DOHH2 (cell line): Measurements from ENCODE around the gene HRH1.

Experiments
- H3F3A ChIP-seq: fragments of 200-600 bp; sonication (generic), shearing (Covaris generic); 2 replicates; pipeline ENCODE4 v1.6.0; 2016; ENCODE audit warnings: antibody characterized with exemption, mild to moderate bottlenecking; ENCODE audit not compliant: control insufficient read depth, insufficient read depth
- H3K27ac ChIP-seq: fragments of 200-600 bp; sonication (generic); 2 replicates; pipeline ENCODE4 v1.5.1; 2014; ENCODE audit warnings: low read depth, mild to moderate bottlenecking, low read length, moderate library complexity
- H3K27me3 ChIP-seq: fragments of 200-600 bp; sonication (generic); 2 replicates; pipeline ENCODE4 v1.6.1; 2014; ENCODE audit warnings: mild to moderate bottlenecking, low read length, mixed read lengths; ENCODE audit not compliant: control insufficient read depth
- H3K36me3 ChIP-seq: fragments of 200-600 bp; sonication (generic); 2 replicates; pipeline ENCODE4 v1.6.1; 2014; ENCODE audit warnings: mild to moderate bottlenecking, low read length, moderate library complexity, mixed read lengths; ENCODE audit not compliant: control insufficient read depth
- H3K4me1 ChIP-seq: fragments of 200-600 bp; sonication (generic); 2 replicates; pipeline ENCODE4 v1.6.1; 2014; ENCODE audit warnings: mild to moderate bottlenecking, low read length, mixed read lengths; ENCODE audit not compliant: control insufficient read depth
- H3K4me2 ChIP-seq: fragments of 200-600 bp; sonication (generic); 2 replicates; pipeline ENCODE4 v1.6.0; 2014; ENCODE audit warnings: mild to moderate bottlenecking, low read length, moderate library complexity
- H3K4me3 ChIP-seq: fragments of 200-600 bp; sonication (generic); 2 replicates; pipeline ENCODE4 v1.5.1; 2014; ENCODE audit warnings: mild to moderate bottlenecking, low read length, mixed read lengths
- H3K79me2 ChIP-seq: fragments of 200-600 bp; sonication (generic); 2 replicates; pipeline ENCODE4 v1.6.1; 2014; ENCODE audit warnings: mild to moderate bottlenecking, low read length, mixed read lengths; ENCODE audit not compliant: control insufficient read depth
- H3K9me2 ChIP-seq: fragments of 200-600 bp; sonication (generic); replicated peaks from 2 replicates; pipeline ENCODE4 v1.6.1; 2014; ENCODE audit warnings: mild to moderate bottlenecking, low read length, mixed read lengths; ENCODE audit not compliant: control insufficient read depth
- H3K9me3 ChIP-seq: fragments of 200-600 bp; sonication (generic); 2 replicates; pipeline ENCODE4 v1.6.1; 2014; ENCODE audit warnings: antibody characterized with exemption, low read length, mixed read lengths; ENCODE audit not compliant: control insufficient read depth, insufficient read depth
- H4K20me1 ChIP-seq: fragments of 200-600 bp; sonication (generic); 2 replicates; pipeline ENCODE4 v1.6.0; 2014; ENCODE audit warnings: low read depth, mild to moderate bottlenecking, antibody characterized with exemption, low read length, moderate library complexity; ENCODE audit not compliant: control insufficient read depth, insufficient read depth
- CTCF ChIP-seq: fragments of 200-600 bp; sonication (generic); IDR thresholded peaks from one replicate; pipeline ENCODE4 v1.5.1; 2014; ENCODE audit warnings: antibody characterized with exemption, mild to moderate bottlenecking, low read depth, low read length; ENCODE audit not compliant: poor library complexity, severe bottlenecking
- EZH2phosphoT487 ChIP-seq: fragments of 200-600 bp; sonication (generic); IDR thresholded peaks from 2 replicates; pipeline ENCODE4 v1.6.1; 2017; ENCODE audit warnings: borderline replicate concordance, mild to moderate bottlenecking, antibody characterized with exemption, low read length, moderate library complexity, mixed read lengths

The HRH1 gene

GRCh38 chr3:11168406-11168805 lies 14.1 kb downstream of the HRH1 start:
- no peak overlapping the region for H3K27ac ChIP-seq
- H4K20me1 ChIP-seq: no peaks in the 10 kb centered on the region
- TF ChIP-seq CTCF: no peak
- TF ChIP-seq EZH2phosphoT487: no peak
- no peaks in the 10 kb centered on the region for H3K4me1 ChIP-seq
- H3K27me3 ChIP-seq: no peaks in the 10 kb centered on the region
- no peaks in the 10 kb centered on the region for H3K36me3 ChIP-seq
- no peaks in the 10 kb centered on the region for H3K9me2 ChIP-seq
- H3K4me2 ChIP-seq: no peak overlapping the region
- no peaks in the 10 kb centered on the region for H3F3A ChIP-seq
- no peaks in the 10 kb centered on the region for H3K9me3 ChIP-seq
- no peaks in the 10 kb centered on the region for H3K79me2 ChIP-seq
- H3K4me3 ChIP-seq: no peak overlapping the region

- Histone ChIP-seq H3K9me2 (no peaks in the 10 kb centered on the region), H4K20me1 (no peaks in the 10 kb centered on the region), H3K79me2 (no peaks in the 10 kb centered on the region), H3K36me3 (no peaks in the 10 kb centered on the region), H3K4me2 (no peak overlapping the region), H3F3A (no peaks in the 10 kb centered on the region), H3K4me3 (no peak overlapping the region), H3K27ac (no peak overlapping the region), H3K27me3 (no peaks in the 10 kb centered on the region), H3K9me3 (no peaks in the 10 kb centered on the region), H3K4me1 (no peaks in the 10 kb centered on the region)
- TF ChIP-seq CTCF (no peak), EZH2phosphoT487 (no peak)
Measured at GRCh38 chr3:11168881-11169805, 14.8 kb downstream of the HRH1 start.

- H3K27me3 ChIP-seq: no peaks in the 10 kb centered on the region
Measured at GRCh38 chr3:11170052-11170770, 15.9 kb downstream of the HRH1 start.

More at GRCh38 chr3:11170052-11170770, 15.9 kb downstream of the HRH1 start:
- no peaks in the 10 kb centered on the region for H3K9me3 ChIP-seq
- no peaks in the 10 kb centered on the region for H3K79me2 ChIP-seq
- H3F3A ChIP-seq: no peaks in the 10 kb centered on the region
- no peaks in the 10 kb centered on the region for H3K9me2 ChIP-seq
- no peak overlapping the region for H3K4me2 ChIP-seq
- H3K4me1 ChIP-seq: no peaks in the 10 kb centered on the region
- H4K20me1 ChIP-seq: no peaks in the 10 kb centered on the region
- no peaks in the 10 kb centered on the region for H3K36me3 ChIP-seq
- H3K27ac ChIP-seq: no peak overlapping the region
- no peak for TF ChIP-seq EZH2phosphoT487
- no peak for TF ChIP-seq CTCF
- H3K4me3 ChIP-seq: no peak overlapping the region
